Heart left ventricle (tissue), 16 donors: ENCODE measurements around the gene DHRS3. TPM values are rescaled to one million over a fixed set of nuclear protein-coding genes. Genes with fewer than 3 reads are reported as not detected.

Experiments used
- ATAC-seq, 4 donors: fragments of 200-7000 bp; cut with Tn5 transposase; one replicate each; pipeline ENCODE4 v1.9.1; 2020 to 2022; ENCODE audit warnings: moderate library complexity in 4 of 4, mild to moderate bottlenecking in 3 of 4, moderate number of reproducible peaks in 1 of 4
- DNase-seq, 5 donors: peaks; one replicate each; pipeline ENCODE4 v3.0.0-alpha.2; 2020
- H3K27ac ChIP-seq, 12 donors: fragments of 200-600 bp; sonication (generic) in 4 of 12; one replicate each; pipeline versions ENCODE4 v1.5.0 to v1.8.0; 2016 to 2022; ENCODE audit warnings: mild to moderate bottlenecking in 2 of 12
- H3K27me3 ChIP-seq, 9 donors: fragments of 200-600 bp; sonication (generic) in 2 of 9; one replicate each; pipeline versions ENCODE4 v1.5.1 to v1.8.0; 2016 to 2022; ENCODE audit warnings: mild to moderate bottlenecking in 3 of 9
- H3K36me3 ChIP-seq, 9 donors: fragments of 200-600 bp; sonication (generic) in 2 of 9; one replicate each; pipeline versions ENCODE4 v1.5.0 to v1.8.0; 2018 to 2022; ENCODE audit warnings: mild to moderate bottlenecking in 2 of 9
- H3K4me1 ChIP-seq, 12 donors: fragments of 200-600 bp; sonication (generic) in 4 of 12; one replicate each; pipeline versions ENCODE4 v1.5.0 to v1.8.0; 2016 to 2022; ENCODE audit warnings: mild to moderate bottlenecking in 3 of 12
- H3K4me3 ChIP-seq, 12 donors: fragments of 200-600 bp; sonication (generic) in 4 of 12; one replicate each; pipeline versions ENCODE4 v1.5.0 to v1.8.0; 2017 to 2022; ENCODE audit warnings: mild to moderate bottlenecking in 9 of 12, moderate library complexity in 4 of 12
- H3K9me3 ChIP-seq, 12 donors: fragments of 200-600 bp; sonication (generic) in 4 of 12; one replicate each; pipeline versions ENCODE4 v1.5.0 to v1.8.0; 2016 to 2022; ENCODE audit warnings: mild to moderate bottlenecking in 1 of 12
- CTCF ChIP-seq, 12 donors: fragments of 200-600 bp; sonication (generic) in 4 of 12; IDR thresholded peaks; one replicate each; pipeline versions ENCODE4 v1.5.0 to v1.8.0; 2018 to 2022; ENCODE audit warnings: antibody characterized with exemption in 12 of 12, mild to moderate bottlenecking in 5 of 12
- POLR2A ChIP-seq, 2 donors: fragments of 450-650 bp; IDR thresholded peaks; one replicate each; pipeline ENCODE4 v1.6.1; 2017; ENCODE audit warnings: antibody characterized with exemption in 2 of 2, mild to moderate bottlenecking in 2 of 2, moderate library complexity in 2 of 2
- WGBS, 4 donors: extraction: QIAGEN DNeasy Blood & Tissue Kit in 2 of 4; methylation state at CpG; one replicate each; pipeline versions ENCODE4 v1.1.5 to v1.1.7; 2013 to 2018; 5-methylcytosine and 5-hydroxymethylcytosine counted together
- intact Hi-C, 10 donors: fragments of 100-400 bp; cut with DNase I; formaldehyde crosslinking; loops; one replicate each; pipeline versions ENCODE4 v1.11.1 to v1.14.2; 2022
- polyA plus RNA-seq, 2 donors: library from polyadenylated mRNA; stranded (reverse); fragments of 200-250 nt; gene quantifications; one replicate each; pipeline ENCODE4 v1.2.3, GENCODE V29; 2013
- total RNA-seq, 9 donors: library from RNA; depleted of rRNA in 2 of 9; stranded (reverse); fragments of >200 nt in 2 of 9; fragmentation: NEBNext Ultra II Directional in 3 of 9; extraction: Animal tissue kit (Norgen Biotek cat#: 25700) in 3 of 9; gene quantifications; one replicate each; pipeline versions ENCODE4 v1.1.0 to v1.2.4, GENCODE V29; 2016 to 2023
- donor health status: ischemic (EF 13 %, LVEDD 7.1; RV severe dilation, severe dysfunction).
- donor health status: healthy with polysubstance abuse.
- donor health status: DM: no; HTN: yes; CAD: no.
- donor health status: DM: no; HTN: no; CAD: no.
- donor health status: ischemic (EF 25% LVEDD 6.9; RV normal size, moderate dysfunction).
- donor health status: ischemic (EF 25% LVEDD 5.7; RV mildly dilated, moderate dysfunction).
- donor health status: healthy.
- donor health status: DM: yes; HTN: yes; CAD: no.
- donor health status: ischemic (EF 35%, LVEDD 5.7; RV mildly dilated, moderate dysfunction).
- donor health status: nonischemic (EF 11% LVEDD 7.7; RV severe dilation, severe dysfunction).
- donor health status: DM: yes; HTN: yes; CAD: no.
- donor health status: PGD.
- donor health status: ischemic (EF 29% LVEDD 5.4; RV normal size, mild dysfunction).
- donor health status: nonischemic (EF 23%, LVEDD 6.1; RV moderate dilation, normal function).

DHRS3 gene
- total and polyA plus RNA-seq, 11 donors, result 28.6 to 102 (median 59.9) TPM

- H3K4me1 ChIP-seq, result peaks cover 0 to 36% (median 18%) of the 10 kb centered on the region in 12 donors
- 92 to 93% (median 93%) methylated on average over 7 of the region's 7 CpGs for WGBS, 4 donors
- H3K36me3 ChIP-seq, result peaks cover 0 to 50% (median 20%) of the 10 kb centered on the region in 9 donors
- no peak for ATAC-seq
- no peak for DNase-seq
- H3K9me3 ChIP-seq, result peaks cover 0 to 11% (median 0%) of the 10 kb centered on the region in 12 donors
- no peak overlapping the region for H3K27ac ChIP-seq
- no peaks in the 10 kb centered on the region for H3K27me3 ChIP-seq
- TF ChIP-seq CTCF (IDR thresholded peaks at IDR 0.05) (no peak), POLR2A (IDR thresholded peaks at IDR 0.05) (no peak)
- H3K4me3 ChIP-seq, result no peak overlapping the region
- intact Hi-C loops, result loop anchor here in 6 of 10 donors (10.0 kb wide), 4 partner anchors 56 to 176 kb away; no protein-coding TSS in a partner anchor
Measured at GRCh38 chr1:12610305-12610935, 7.6 kb downstream of the DHRS3 start.

GRCh38 chr1:12609469-12610003 is 8.5 kb downstream of the DHRS3 start:
- intact Hi-C loops, result loop anchor here in 6 of 10 donors (10.0 kb wide), 4 partner anchors 55 to 175 kb away; no protein-coding TSS in a partner anchor
- Histone ChIP-seq H3K27ac (no peak overlapping the region), H3K4me3 (no peak overlapping the region), H3K9me3 (peaks cover 0 to 11% (median 0%) of the 10 kb centered on the region in 12 donors), H3K36me3 (peaks cover 0 to 50% (median 20%) of the 10 kb centered on the region in 9 donors), H3K4me1 (peaks cover 0 to 36% (median 17%) of the 10 kb centered on the region in 12 donors), H3K27me3 (no peaks in the 10 kb centered on the region)
- no peak for TF ChIP-seq POLR2A (IDR thresholded peaks at IDR 0.05)
- TF ChIP-seq CTCF (IDR thresholded peaks at IDR 0.05), result no peak
- WGBS, 4 donors, result 78 to 88% (median 79%) methylated on average over 4 to 5 of the region's 5 CpGs
- ATAC-seq, result no peak
- no peak for DNase-seq

- Histone ChIP-seq H3K4me1 (peaks cover 5 to 36% (median 21%) of the 10 kb centered on the region in 12 donors), H3K27me3 (no peaks in the 10 kb centered on the region), H3K9me3 (peaks cover 0 to 11% (median 0%) of the 10 kb centered on the region in 12 donors), H3K27ac (no peak overlapping the region), H3K4me3 (no peak overlapping the region), H3K36me3 (peaks cover 0 to 50% (median 20%) of the 10 kb centered on the region in 9 donors)
- no peak for TF ChIP-seq CTCF (IDR thresholded peaks at IDR 0.05)
- TF ChIP-seq POLR2A (IDR thresholded peaks at IDR 0.05), result no peak
- DNase-seq (no peak), ATAC-seq (no peak)
- 81 to 87% (median 86%) methylated on average over 5 of the region's 5 CpGs for WGBS, 4 donors
- intact Hi-C loops, result no loop called here
Measured at GRCh38 chr1:12608311-12608957, 9.6 kb downstream of the DHRS3 start.

GRCh38 chr1:12607263-12607662 is 10.7 kb downstream of the DHRS3 start:
- TF ChIP-seq CTCF (IDR thresholded peaks at IDR 0.05), result no peak
- no peak for TF ChIP-seq POLR2A (IDR thresholded peaks at IDR 0.05)
- DNase-seq (no peak), ATAC-seq (no peak)
- Histone ChIP-seq H3K9me3 (peaks cover 0 to 11% (median 0%) of the 10 kb centered on the region in 12 donors), H3K36me3 (peaks cover 0 to 42% (median 19%) of the 10 kb centered on the region in 9 donors), H3K27ac (no peak overlapping the region), H3K4me3 (no peak overlapping the region), H3K27me3 (no peaks in the 10 kb centered on the region), H3K4me1 (peaks cover 13 to 46% (median 31%) of the 10 kb centered on the region in 12 donors)
- intact Hi-C loops, result no loop called here
- WGBS, 4 donors, result 53 to 84% (median 66%) methylated on average over 3 of the region's 3 CpGs
